KOPT-K1 (cell line): ENCODE measurements around the gene RALGAPA2.
A peak's percentile ranks its signal among the peaks of the same experiment; 100 is the strongest.

ENCODE experiments used
- H3K27ac ChIP-seq: fragments of 200-600 bp; sonication (generic); 2 replicates; pipeline ENCODE4 v1.5.1; 2016; ENCODE audit warnings: antibody characterized with exemption, mild to moderate bottlenecking, low read depth, low read length; ENCODE audit not compliant: poor library complexity, severe bottlenecking
- H3K36me3 ChIP-seq: fragments of 200-600 bp; sonication (generic); 2 replicates; pipeline ENCODE4 v1.5.1; 2017; ENCODE audit warnings: antibody characterized with exemption, mild to moderate bottlenecking, low read length, moderate library complexity; ENCODE audit not compliant: insufficient read depth
- H3K9me3 ChIP-seq: fragments of 200-600 bp; sonication (generic); 2 replicates; pipeline ENCODE4 v1.5.1; 2017; ENCODE audit warnings: antibody characterized with exemption, low read length, mild to moderate bottlenecking; ENCODE audit not compliant: insufficient read depth, poor library complexity, severe bottlenecking

The RALGAPA2 gene

GRCh38 chr20:20517296-20517695 is 195.1 kb downstream of the RALGAPA2 start:
- no peak overlapping the region for H3K27ac ChIP-seq
- H3K9me3 ChIP-seq: peaks cover 24% of the 10 kb centered on the region
- H3K36me3 ChIP-seq: peaks cover 21% of the 10 kb centered on the region; the same call in 1 of the 2 replicates

- Histone ChIP-seq H3K9me3 (peaks cover 24% of the 10 kb centered on the region), H3K27ac (no peak overlapping the region), H3K36me3 (peaks cover 21% of the 10 kb centered on the region; the same call in 1 of the 2 replicates)
Observed at GRCh38 chr20:20513720-20514119, 198.7 kb downstream of the RALGAPA2 start.

GRCh38 chr20:20505554-20505953 is 206.9 kb downstream of the RALGAPA2 start:
- no peaks in the 10 kb centered on the region for H3K9me3 ChIP-seq
- H3K27ac ChIP-seq: no peak overlapping the region
- 0 out of 2 replicates have a peak, but pooled peaks cover 12% of the 10 kb centered on the region for H3K36me3 ChIP-seq

GRCh38 chr20:20503777-20504530 is 208.5 kb downstream of the RALGAPA2 start:
- Histone ChIP-seq H3K9me3 (no peaks in the 10 kb centered on the region), H3K27ac (no peak overlapping the region), H3K36me3 (peaks cover 16% of the 10 kb centered on the region; the same call in 1 of the 2 replicates)

- H3K9me3 ChIP-seq: no peaks in the 10 kb centered on the region
- H3K27ac ChIP-seq: peak overlapping the region; percentile 15
- peaks cover 16% of the 10 kb centered on the region; the same call in 1 of the 2 replicates for H3K36me3 ChIP-seq
Observed at GRCh38 chr20:20501128-20501527, 211.3 kb downstream of the RALGAPA2 start.

- Histone ChIP-seq H3K36me3 (peaks cover 16% of the 10 kb centered on the region; the same call in 1 of the 2 replicates), H3K27ac (no peak overlapping the region), H3K9me3 (no peaks in the 10 kb centered on the region)
Observed at GRCh38 chr20:20500312-20500711, 212.1 kb downstream of the RALGAPA2 start.

- no peak overlapping the region for H3K27ac ChIP-seq
- H3K36me3 ChIP-seq: peaks cover 16% of the 10 kb centered on the region; the same call in 1 of the 2 replicates
- no peaks in the 10 kb centered on the region for H3K9me3 ChIP-seq
Observed at GRCh38 chr20:20499439-20499838, 213.0 kb downstream of the RALGAPA2 start.

GRCh38 chr20:20498076-20498861 is 214.2 kb downstream of the RALGAPA2 start:
- no peaks in the 10 kb centered on the region for H3K9me3 ChIP-seq
- H3K27ac ChIP-seq: no peak overlapping the region
- peaks cover 16% of the 10 kb centered on the region; the same call in 1 of the 2 replicates for H3K36me3 ChIP-seq

- Histone ChIP-seq H3K36me3 (peaks cover 9% of the 10 kb centered on the region; the same call in 1 of the 2 replicates), H3K9me3 (no peaks in the 10 kb centered on the region), H3K27ac (no peak overlapping the region)
Observed at GRCh38 chr20:20497242-20497978, 215.0 kb downstream of the RALGAPA2 start.

- no peaks in the 10 kb centered on the region for H3K9me3 ChIP-seq
- no peak overlapping the region for H3K27ac ChIP-seq
- H3K36me3 ChIP-seq: peaks cover 6% of the 10 kb centered on the region; the same call in 1 of the 2 replicates
Observed at GRCh38 chr20:20495729-20496503, 216.5 kb downstream of the RALGAPA2 start.

- Histone ChIP-seq H3K9me3 (no peaks in the 10 kb centered on the region), H3K36me3 (no peaks in the 10 kb centered on the region), H3K27ac (no peak overlapping the region)
Observed at GRCh38 chr20:20493701-20494100, 218.7 kb downstream of the RALGAPA2 start.

GRCh38 chr20:20492521-20493332 is 219.7 kb downstream of the RALGAPA2 start:
- H3K36me3 ChIP-seq: no peaks in the 10 kb centered on the region
- no peak overlapping the region for H3K27ac ChIP-seq
- no peaks in the 10 kb centered on the region for H3K9me3 ChIP-seq

- Histone ChIP-seq H3K36me3 (no peaks in the 10 kb centered on the region), H3K27ac (no peak overlapping the region), H3K9me3 (no peaks in the 10 kb centered on the region)
Observed at GRCh38 chr20:20491784-20492264, 220.6 kb downstream of the RALGAPA2 start.
